ENCODE data around the gene LRRC4.

LRRC4 gene

GRCh38 chr7:128030654-128031611, at the start of gene LRRC4:
LRRC4 (minus strand) TSS chr7:128031437; CDS start chr7:128030640, 797 bp downstream.
- DNase-seq, result peak; percentile 9 to 17

- no peak for DNase-seq
These were observed 48.9 kb upstream of the LRRC4 start for GRCh38 chr7:128080169-128080568.

- no peak for DNase-seq
These were observed 47.1 kb upstream of the LRRC4 start for GRCh38 chr7:128078309-128078708.

DNA sequence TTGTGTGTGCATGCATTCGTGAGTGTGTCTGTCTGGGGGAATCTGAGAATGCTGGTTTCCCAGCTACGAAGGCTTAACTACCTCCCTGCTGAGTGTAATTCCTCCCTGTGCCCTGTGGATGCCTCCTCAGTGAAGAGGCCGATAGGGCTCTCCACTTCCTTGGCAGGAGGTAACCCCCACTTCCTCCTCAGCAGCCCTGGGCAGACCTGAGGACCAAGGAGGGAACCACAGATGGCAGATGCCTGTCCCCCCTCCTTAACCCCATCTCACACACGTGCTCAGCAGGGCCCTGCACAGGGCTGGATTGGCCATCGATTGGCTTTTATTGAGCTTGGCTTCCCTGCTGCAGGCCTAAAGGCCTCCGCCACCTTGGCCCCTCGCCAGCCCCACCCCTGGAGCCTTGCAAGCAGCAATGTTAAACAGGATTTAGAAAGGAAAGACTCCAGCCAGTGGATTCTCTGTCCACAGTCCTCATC, 45.6 kb upstream of the LRRC4 start:
- no peak for DNase-seq

DNA sequence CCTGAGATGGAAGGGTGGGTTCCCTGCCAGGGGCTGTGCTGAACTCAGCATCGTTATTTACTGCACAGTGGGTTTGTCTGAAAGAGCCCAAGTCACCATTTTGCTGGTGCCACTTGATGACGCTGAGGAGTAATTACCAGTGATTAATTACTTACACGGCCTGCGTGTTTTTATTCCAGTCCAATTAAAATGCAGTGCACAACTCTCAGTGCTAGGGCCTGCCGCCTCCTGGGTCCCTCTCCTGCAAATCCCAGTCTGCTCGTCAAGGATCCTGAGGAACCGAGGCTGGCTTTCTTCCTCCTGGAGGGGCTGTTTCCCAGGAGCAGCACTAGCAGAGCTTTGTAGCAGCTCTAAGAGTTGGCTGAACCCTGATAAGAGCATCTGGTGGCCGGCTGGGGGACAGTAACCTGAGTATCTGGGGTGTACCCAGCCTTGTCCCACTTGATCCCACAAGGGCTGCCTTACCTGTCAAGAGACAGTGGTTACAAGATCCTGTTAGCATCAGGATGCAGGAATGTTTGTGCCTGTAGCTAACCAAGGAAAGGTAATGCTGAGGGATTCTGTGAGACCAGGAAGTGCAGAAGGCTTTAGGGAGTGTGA, 45.1 kb upstream of the LRRC4 start:
- DNase-seq, result no peak

DNA sequence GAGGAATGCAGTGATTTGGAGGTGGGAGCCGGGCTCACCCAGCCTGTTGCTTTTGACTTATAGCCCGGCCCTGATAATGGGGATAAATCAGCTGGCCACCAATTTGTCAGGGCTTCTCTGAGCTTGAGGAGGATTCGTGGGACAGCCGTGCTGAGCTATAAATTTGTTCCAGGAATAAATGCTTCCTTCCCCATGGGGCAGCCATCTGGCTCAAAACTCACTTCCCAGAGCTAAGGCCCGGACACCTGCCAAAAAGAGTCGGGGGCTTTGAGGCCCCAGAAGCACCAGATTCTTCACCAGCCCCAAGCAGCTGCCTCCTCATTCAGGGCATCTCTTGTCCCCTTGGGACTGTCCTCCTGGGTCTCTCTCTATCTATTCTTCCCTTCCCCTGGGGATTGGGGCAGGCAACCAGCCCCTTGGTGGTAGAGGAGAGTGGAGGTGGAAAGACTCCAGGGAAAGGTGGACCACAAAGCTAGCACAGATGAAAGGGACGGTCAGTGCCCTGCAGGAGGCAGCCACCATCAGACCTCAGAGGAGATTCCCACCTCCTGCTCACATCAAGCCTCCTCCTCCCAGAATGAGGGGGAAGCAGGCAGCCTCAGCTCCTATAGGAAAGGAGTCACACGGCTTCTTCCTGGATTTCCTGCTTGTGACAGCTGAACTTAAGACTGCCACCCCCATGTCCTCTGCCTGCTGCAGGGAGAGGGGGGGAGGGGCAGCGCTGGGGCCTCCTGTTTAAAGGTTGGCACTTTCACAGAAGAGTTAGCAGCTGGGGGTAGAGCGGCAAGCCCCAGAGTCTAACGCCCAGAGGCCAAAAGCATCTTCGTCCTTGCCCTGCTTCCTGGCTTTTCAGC, 44.2 kb upstream of the LRRC4 start:
- DNase-seq, result no peak

DNA sequence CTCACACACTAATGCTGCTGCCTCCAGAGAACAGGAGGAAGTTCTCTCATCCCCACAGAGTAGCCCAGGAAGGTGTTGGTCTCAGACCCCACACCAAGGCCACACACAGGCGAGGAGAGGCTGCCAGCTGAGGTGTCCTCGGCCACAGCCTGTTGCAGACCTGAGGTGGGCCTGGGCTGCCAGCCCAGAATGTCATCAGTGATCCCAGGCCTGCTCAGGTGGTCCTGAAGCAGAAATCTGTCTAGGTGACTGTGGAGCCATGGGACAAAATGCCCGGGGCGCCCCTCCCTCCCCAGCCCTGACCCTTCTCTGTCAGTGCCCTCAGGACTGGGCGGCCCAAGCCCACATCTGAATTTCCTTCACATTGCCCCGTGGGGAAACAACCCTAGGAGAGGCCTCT, 43.5 kb upstream of the LRRC4 start:
- no peak for DNase-seq

GRCh38 chr7:128074336-128074735, 43.1 kb upstream of the LRRC4 start:
- DNase-seq, result no peak

DNA sequence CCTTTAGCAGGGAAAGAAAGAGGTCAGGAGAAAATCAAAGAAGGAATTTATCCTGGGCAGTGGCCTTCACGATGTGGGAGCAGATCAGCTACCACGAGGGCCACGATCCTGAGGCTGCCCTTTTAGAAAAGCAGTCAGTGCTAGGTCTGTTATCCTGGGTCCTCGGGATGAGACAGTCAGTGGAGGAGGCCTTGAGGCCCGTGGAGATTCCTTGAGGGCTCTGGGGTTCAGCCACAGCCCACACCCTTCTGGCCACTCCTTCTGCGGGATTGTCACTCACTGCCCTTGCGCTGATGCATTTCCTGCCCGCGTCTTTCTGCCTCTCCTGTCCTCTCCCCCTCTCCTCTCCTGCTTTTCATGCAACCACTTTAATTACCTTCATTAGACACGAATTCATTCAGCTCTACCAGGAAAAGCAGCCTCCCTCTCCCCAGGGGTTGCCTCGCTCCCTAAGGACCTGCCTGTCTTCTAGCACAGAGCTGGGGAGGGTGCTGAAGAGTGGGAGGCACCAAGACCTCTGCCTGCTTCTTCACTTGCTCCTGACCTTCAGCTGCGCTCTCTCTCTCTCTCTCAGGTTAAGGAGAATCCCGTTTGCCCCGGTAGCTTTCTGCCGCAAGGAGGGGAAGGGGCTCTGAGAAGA, 42.6 kb upstream of the LRRC4 start:
- no peak for DNase-seq

GRCh38 chr7:128071801-128072200, 40.6 kb upstream of the LRRC4 start:
- no peak for DNase-seq

DNA sequence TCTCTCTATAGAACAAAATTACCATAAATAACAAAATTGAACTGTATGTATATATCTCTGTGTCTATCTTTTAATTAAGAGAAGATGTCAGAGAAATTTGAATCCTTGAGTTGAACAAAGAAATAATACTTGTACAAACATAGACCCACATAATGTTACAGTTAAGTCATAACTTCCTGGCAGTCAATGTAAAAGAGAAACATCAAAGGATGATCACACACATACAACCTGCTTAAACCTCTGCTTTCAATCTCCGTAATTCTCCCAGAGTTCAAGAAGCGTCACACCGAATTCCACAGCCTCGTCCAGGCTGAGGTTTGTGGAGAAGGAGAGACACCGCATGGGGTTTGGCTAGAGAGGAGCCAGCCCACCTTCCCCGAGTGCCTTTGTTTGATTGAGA, 40.1 kb upstream of the LRRC4 start:
- no peak for DNase-seq

- no peak for DNase-seq
These were observed 38.4 kb upstream of the LRRC4 start for GRCh38 chr7:128069373-128070364.

- DNase-seq, result no peak
These were observed 37.5 kb upstream of the LRRC4 start for GRCh38 chr7:128068785-128069184.

- DNase-seq, result no peak
These were observed 36.7 kb upstream of the LRRC4 start for GRCh38 chr7:128067983-128068382.

GRCh38 chr7:128066858-128067257, 35.6 kb upstream of the LRRC4 start:
- no peak for DNase-seq

DNA sequence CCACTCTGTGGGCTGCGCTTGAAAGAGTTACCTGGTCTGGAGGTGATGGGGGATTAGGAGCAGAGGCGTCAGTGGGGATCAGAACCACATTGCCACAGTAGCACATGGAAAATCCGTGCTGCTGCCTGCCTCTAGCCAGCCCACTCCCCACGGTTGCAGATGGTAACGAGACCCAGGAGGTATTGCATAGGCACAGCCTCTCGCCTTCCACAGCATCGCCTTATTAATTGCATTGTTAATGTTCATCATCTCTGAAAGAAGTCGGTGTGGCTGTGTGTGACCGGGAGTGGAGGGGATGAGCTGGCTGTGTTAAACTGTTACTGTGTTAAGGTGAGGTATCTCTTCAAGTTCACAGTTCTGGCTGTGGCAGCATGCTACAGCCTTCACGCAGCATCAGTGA, 35.2 kb upstream of the LRRC4 start:
- no peak for DNase-seq

GRCh38 chr7:128065872-128066271, 34.6 kb upstream of the LRRC4 start:
- DNase-seq, result no peak

DNA sequence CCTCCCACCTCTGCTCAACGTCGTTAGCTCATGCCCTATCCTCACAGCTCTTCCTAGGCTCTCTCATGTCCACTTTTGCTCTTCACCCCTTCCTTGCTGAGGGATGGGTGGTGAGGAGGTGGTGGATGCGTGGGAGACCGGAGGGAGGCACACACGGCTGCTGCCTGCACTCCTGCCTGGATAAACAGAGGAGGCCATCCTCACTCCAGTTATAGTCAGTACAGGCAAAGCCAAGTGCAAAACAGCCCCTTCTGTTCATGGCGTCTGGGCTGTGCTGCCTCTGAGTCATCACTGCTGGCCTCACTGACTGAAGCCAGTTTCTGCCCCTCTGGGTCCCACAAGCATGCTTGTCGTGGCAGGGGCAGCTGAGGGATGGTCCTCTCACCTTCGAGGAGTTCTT, 31.9 kb upstream of the LRRC4 start:
- no peak for DNase-seq

DNA sequence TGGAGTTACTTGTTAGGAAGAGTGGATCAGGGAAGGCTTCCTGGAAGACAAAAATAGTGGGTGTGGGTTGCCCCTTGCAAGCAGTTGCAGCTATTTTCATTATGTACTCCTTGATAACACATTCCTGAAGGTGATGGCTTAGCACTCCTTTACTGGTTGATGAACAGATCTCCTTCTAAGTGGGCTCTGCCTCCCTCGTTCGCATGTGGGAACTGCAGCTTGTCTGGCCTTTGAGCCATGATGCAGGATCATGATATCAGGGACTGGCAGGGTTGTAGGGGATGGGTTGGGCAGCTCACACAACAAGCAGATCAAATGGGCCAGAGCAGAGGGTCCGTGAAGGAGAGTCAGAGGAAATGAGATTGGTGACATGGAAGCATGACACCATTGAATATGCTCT, 28.8 kb upstream of the LRRC4 start:
- no peak for DNase-seq

DNA sequence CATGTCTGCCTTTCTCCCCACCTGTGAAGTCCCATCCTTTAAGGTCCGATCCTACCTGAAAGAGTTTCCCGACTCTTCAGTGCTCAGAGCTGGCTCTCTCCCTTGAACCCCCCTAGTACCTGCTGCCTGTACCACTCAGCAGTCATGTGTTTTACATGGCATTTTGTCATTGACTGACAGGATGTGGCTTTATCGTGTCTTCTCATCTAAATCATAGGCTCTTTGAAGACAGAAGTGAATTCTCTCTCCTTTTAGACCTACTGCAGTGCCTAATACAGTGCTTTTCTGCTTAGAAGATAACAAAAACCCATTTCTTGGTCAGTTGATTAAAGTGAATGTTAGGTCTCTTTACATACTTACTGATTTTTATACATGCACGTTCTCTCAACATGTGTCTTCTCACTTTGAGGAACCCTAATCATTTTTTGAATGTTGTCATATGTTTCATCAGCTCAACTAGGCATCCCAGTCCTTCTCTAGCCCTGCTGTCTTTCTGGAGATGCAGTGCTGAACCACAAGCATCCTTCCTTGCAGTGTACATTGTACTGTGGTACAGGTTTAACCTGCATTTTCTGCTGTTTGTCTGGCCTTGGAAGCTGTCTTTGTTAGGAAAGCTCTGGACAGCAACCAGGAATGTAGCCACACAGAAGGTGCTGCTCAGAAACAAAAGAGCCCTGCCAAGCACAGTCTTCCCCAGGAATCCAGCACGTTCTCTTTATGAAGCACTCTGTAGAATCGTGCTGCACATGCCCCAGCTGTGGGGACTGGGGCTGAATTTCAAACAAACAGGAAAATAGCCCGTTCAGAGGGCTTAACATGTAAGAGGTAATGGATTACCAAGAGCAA, 28.1 kb upstream of the LRRC4 start:
- no peak for DNase-seq
